NOMO-1 (cell line): Measurements from ENCODE around the gene UACA.
A peak's percentile ranks its signal among the peaks of the same experiment; 100 is the strongest.

Source experiments
- DNase-seq, 2 experiments: peaks; one replicate each; lab custom pipeline; 2025; ENCODE audit not compliant: unreplicated experiment in 2 of 2; lab: John Stamatoyannopoulos, UW

The UACA gene

GRCh38 chr15:70783610-70784022, 20.3 kb upstream of the UACA start:
- DNase-seq: no peak

GRCh38 chr15:70783041-70783440, 19.7 kb upstream of the UACA start:
- DNase-seq: no peak

- DNase-seq: no peak
Measured at GRCh38 chr15:70781236-70781635, 17.9 kb upstream of the UACA start.

GRCh38 chr15:70778258-70779076, 15.1 kb upstream of the UACA start:
- no peak for DNase-seq

- peak; percentile 59 to 93 for DNase-seq
Measured at GRCh38 chr15:70777170-70777926, 14.0 kb upstream of the UACA start.

GRCh38 chr15:70775160-70775559, 11.8 kb upstream of the UACA start:
- DNase-seq: no peak

- no peak for DNase-seq
Measured at GRCh38 chr15:70772402-70772801, 9.0 kb upstream of the UACA start.

- no peak for DNase-seq
Measured at GRCh38 chr15:70770863-70771262, 7.5 kb upstream of the UACA start.

- DNase-seq: peak; percentile 16 to 74
Measured at GRCh38 chr15:70768257-70768883, 5.0 kb upstream of the UACA start.

GRCh38 chr15:70767667-70768066, 4.3 kb upstream of the UACA start:
- DNase-seq: peak in 1 of 2 experiments; percentile 29

GRCh38 chr15:70766597-70766996, 3.2 kb upstream of the UACA start:
- DNase-seq: no peak

- DNase-seq: no peak
Measured at GRCh38 chr15:70765504-70766281, 2.3 kb upstream of the UACA start.

- DNase-seq: no peak
Measured at GRCh38 chr15:70763950-70764730, 782 bp upstream of the UACA start.

GRCh38 chr15:70762469-70763119, 764 bp downstream of the UACA start:
- DNase-seq: peak in 1 of 2 experiments; percentile 43

GRCh38 chr15:70761931-70762468, 1.4 kb downstream of the UACA start:
- no peak for DNase-seq

- DNase-seq: no peak
Measured at GRCh38 chr15:70761046-70761445, 2.3 kb downstream of the UACA start.

- DNase-seq: no peak
Measured at GRCh38 chr15:70758790-70759462, 4.4 kb downstream of the UACA start.

GRCh38 chr15:70757627-70758026, 5.7 kb downstream of the UACA start:
- no peak for DNase-seq

- DNase-seq: no peak
Measured at GRCh38 chr15:70754862-70755261, 8.5 kb downstream of the UACA start.
